Hematopoietic multipotent progenitor cell treated with erythropoietin and hydrocortisone succinate and interleukin-3 and kit ligand, for 15 days (in vitro differentiated cells): ENCODE data around the gene JAKMIP1.

Source experiments
- DNase-seq: peaks from one replicate; pipeline ENCODE4 v3.0.0-alpha.2; 2015; ENCODE audit warnings: low spot score

Gene JAKMIP1

GRCh38 chr4:6095023-6095752 is 105.2 kb downstream of the JAKMIP1 start:
- no peak for DNase-seq

- DNase-seq, result no peak
Measured at GRCh38 chr4:6093671-6094070, 106.7 kb downstream of the JAKMIP1 start.

GRCh38 chr4:6092971-6093370 is 107.4 kb downstream of the JAKMIP1 start:
- no peak for DNase-seq

GRCh38 chr4:6092131-6092530 is 108.2 kb downstream of the JAKMIP1 start:
- DNase-seq, result no peak

- no peak for DNase-seq
Measured at GRCh38 chr4:6090931-6091330, 109.4 kb downstream of the JAKMIP1 start.

- DNase-seq, result no peak
Measured at GRCh38 chr4:6088950-6089349, 111.4 kb downstream of the JAKMIP1 start.

GRCh38 chr4:6087669-6088341 is 112.5 kb downstream of the JAKMIP1 start:
- DNase-seq, result no peak

GRCh38 chr4:6086846-6087245 is 113.5 kb downstream of the JAKMIP1 start:
- no peak for DNase-seq

- DNase-seq, result no peak
Measured at GRCh38 chr4:6085691-6086628, 114.4 kb downstream of the JAKMIP1 start.

- no peak for DNase-seq
Measured at GRCh38 chr4:6085028-6085690, 115.2 kb downstream of the JAKMIP1 start.

- no peak for DNase-seq
Measured at GRCh38 chr4:6079965-6080364, 120.4 kb downstream of the JAKMIP1 start.

- no peak for DNase-seq
Measured at GRCh38 chr4:6078560-6078959, 121.8 kb downstream of the JAKMIP1 start.

- no peak for DNase-seq
Measured at GRCh38 chr4:6076391-6076790, 124.0 kb downstream of the JAKMIP1 start.

- DNase-seq, result no peak
Measured at GRCh38 chr4:6074758-6075157, 125.6 kb downstream of the JAKMIP1 start.

- no peak for DNase-seq
Measured at GRCh38 chr4:6071959-6072720, 128.2 kb downstream of the JAKMIP1 start.

GRCh38 chr4:6071191-6071958 is 129.0 kb downstream of the JAKMIP1 start:
- DNase-seq, result no peak

- no peak for DNase-seq
Measured at GRCh38 chr4:6069845-6070709, 130.3 kb downstream of the JAKMIP1 start.

- DNase-seq, result no peak
Measured at GRCh38 chr4:6068986-6069385, 131.4 kb downstream of the JAKMIP1 start.

- no peak for DNase-seq
Measured at GRCh38 chr4:6065934-6066590, 134.3 kb downstream of the JAKMIP1 start.
